Posterior vena cava (tissue), 2 donors: ENCODE data around the gene MICAL3. TPM values are rescaled to one million over a fixed set of nuclear protein-coding genes. Genes with fewer than 3 reads are reported as not detected.

ENCODE experiments used
- DNase-seq: peaks from one replicate; pipeline ENCODE4 v3.0.0-alpha.2; 2020; ENCODE audit warnings: low spot score
- intact Hi-C, 2 donors: fragments of 100-400 bp; cut with DNase I; formaldehyde crosslinking; loops; one replicate each; pipeline versions ENCODE4 v1.14.1 to v1.14.2; 2022 to 2023
- total RNA-seq, 2 donors: library from RNA; stranded (reverse); fragmentation: NEBNext Ultra II Directional; extraction: Animal tissue kit (Norgen Biotek cat#: 25700); gene quantifications; one replicate each; pipeline ENCODE4 v1.2.1, GENCODE V29; 2021
- donor health status: DM: yes; HTN: yes; CAD: no.
- donor health status: DM: yes; HTN: yes; CAD: no.

The MICAL3 gene
- total RNA-seq, 2 donors from 2014 or later = 106 to 114 TPM

GRCh38 chr22:17827466-17827865, 196.9 kb downstream of the MICAL3 start:
- intact Hi-C loops = no loop called here
- DNase-seq = no peak

GRCh38 chr22:17825876-17826550, 198.3 kb downstream of the MICAL3 start:
- no peak for DNase-seq
- intact Hi-C loops = no loop called here

DNA sequence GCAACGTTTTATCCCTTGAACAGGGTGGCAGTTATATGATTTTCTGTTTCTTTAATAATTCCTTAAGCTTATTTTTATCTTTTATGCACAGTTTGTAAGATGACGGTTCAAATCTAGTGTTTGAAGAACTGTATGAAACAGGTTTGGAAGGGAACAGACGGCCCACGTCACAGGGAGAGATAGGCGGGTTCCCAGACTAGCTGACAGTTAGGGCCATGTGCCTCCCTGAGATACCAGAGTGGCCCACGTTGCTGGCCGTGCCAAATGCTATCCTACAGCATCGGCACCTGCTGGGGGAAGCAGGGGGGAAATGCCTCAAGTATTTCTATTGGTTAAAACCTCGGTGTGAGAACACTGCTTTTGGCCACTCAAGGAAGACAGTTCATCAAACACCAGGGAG, 199.9 kb downstream of the MICAL3 start:
- intact Hi-C loops = no loop called here

GRCh38 chr22:17823964-17824363, 200.4 kb downstream of the MICAL3 start:
- intact Hi-C loops = no loop called here
- DNase-seq = no peak

More for the DNA sequence above, 199.9 kb downstream of the MICAL3 start:
- DNase-seq = no peak

- intact Hi-C loops = no loop called here
- DNase-seq = no peak
Measured at GRCh38 chr22:17823226-17823625, 201.1 kb downstream of the MICAL3 start.

DNA sequence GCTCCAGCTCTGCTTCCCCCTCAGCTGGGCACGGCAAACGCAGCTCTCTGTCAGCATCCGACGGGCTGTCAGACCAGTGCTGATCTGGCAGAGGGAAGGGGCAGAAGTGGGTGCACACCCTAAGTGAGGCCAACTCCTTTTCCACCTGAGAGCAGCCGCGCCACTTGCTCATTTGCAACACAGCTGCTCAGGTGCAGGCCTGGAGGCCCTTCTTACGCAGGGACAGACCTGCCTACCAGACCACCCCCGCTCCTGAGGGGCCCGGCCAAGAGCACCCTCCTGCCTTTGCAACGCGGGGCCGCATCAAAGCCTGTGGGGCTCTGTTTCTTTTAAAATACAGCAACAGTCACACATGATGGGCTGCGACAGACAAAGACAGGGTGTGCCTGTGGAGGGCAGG, 202.3 kb downstream of the MICAL3 start:
- intact Hi-C loops = no loop called here
- DNase-seq = no peak

DNA sequence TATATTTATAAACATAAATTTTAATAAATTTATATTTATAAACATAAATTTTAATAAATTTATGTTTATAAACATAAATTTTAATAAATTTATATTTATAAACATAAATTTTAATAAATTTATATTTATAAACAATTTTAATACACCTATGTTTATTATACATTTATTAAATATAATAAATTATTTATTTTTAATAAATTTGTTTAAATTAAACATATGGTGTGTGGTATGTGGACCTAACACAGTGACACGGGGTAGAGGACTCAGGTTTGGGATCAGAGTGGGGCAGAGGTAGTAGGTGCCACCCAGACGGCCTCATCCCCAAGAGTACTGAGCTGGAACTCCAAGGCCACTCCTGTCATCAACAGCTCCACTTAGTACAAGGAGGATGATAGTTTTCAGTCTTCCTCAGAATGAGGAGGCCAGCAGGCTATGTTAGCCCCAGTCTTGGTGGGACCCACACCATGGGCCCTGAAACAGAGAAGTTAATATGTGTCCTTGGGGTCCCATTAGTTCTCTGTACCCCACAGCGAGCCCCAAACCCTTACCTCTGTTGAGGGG, 203.4 kb downstream of the MICAL3 start:
- no peak for DNase-seq
- intact Hi-C loops = no loop called here

- no peak for DNase-seq
- intact Hi-C loops = no loop called here
Measured at GRCh38 chr22:17818649-17819048, 205.7 kb downstream of the MICAL3 start.

- intact Hi-C loops = no loop called here
- DNase-seq = no peak
Measured at GRCh38 chr22:17818180-17818579, 206.2 kb downstream of the MICAL3 start.

DNA sequence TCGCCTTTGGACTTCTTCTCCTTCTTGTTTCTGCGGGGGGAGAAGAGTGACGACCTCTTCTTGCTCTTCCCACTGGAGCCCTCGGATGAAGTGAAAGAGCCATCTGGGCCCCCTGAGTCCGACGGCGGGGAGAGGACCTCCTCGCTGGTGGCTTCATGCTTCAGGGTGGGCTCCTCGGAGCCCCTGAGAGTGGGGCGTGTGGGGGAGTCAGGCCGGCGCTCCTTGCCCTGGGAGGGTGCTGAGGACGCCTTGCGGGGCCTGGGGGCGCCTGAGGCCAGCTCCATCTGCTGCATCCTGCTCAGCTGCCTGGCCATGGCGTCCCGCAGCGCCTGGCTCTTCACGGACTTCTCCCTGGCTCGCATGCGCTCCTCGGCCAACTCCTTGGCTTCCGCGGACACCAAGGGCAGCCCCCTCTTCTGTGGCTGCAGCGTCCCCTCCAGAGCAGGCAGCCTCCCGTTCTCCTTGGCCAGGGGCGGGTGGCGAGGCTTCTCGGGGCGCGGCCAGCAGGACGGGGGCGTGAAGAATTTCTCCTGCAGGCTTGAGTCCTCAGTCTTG, 206.8 kb downstream of the MICAL3 start:
- DNase-seq = no peak
- intact Hi-C loops = no loop called here

GRCh38 chr22:17817079-17817478, 207.3 kb downstream of the MICAL3 start:
- intact Hi-C loops = no loop called here
- no peak for DNase-seq

DNA sequence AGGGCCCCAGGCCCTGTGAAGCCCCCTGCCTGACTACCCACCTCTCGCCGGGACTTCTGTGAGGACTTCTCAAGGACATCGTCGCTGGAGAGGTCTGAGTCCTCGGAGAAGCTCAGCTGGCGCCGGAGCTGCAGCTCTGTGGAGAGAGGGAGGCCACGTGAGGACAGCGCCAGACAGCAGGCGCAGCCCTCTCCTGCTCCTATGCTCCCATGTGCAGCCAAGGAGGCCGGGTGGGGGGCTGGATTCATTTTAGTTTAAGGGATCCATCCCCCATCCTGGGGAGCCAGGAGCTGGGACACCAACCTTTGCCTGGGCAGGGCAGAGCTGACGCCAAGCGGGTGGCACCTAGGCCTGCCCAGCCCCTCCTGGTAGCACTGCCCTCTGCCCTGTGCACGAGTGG, 207.7 kb downstream of the MICAL3 start:
- intact Hi-C loops = no loop called here
- no peak for DNase-seq

GRCh38 chr22:17815703-17816254, 208.6 kb downstream of the MICAL3 start:
- intact Hi-C loops = no loop called here
- DNase-seq = no peak

DNA sequence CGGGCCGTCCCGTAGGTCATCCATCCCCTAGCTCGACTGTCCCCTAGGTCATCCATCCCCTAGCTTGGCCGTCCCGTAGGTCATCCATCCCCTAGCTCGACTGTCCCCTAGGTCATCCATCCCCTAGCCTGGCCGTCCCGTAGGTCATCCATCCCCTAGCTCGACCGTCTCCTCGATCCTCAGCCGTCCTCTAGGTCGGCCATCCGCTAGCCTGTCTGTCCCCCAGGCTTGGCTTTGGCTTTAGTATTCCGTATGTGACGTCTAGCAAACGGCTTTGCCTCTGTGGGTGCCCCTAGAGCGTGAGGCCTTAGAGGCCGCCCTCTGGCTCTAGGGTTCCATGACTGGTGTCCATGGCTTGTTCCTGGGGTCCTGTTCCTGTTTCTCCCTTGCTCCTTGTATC, 209.5 kb downstream of the MICAL3 start:
- no peak for DNase-seq
- intact Hi-C loops = no loop called here

- DNase-seq = no peak
- intact Hi-C loops = no loop called here
Measured at GRCh38 chr22:17814084-17814483, 210.3 kb downstream of the MICAL3 start.

- intact Hi-C loops = no loop called here
- DNase-seq = no peak
Measured at GRCh38 chr22:17811119-17811518, 213.2 kb downstream of the MICAL3 start.

DNA sequence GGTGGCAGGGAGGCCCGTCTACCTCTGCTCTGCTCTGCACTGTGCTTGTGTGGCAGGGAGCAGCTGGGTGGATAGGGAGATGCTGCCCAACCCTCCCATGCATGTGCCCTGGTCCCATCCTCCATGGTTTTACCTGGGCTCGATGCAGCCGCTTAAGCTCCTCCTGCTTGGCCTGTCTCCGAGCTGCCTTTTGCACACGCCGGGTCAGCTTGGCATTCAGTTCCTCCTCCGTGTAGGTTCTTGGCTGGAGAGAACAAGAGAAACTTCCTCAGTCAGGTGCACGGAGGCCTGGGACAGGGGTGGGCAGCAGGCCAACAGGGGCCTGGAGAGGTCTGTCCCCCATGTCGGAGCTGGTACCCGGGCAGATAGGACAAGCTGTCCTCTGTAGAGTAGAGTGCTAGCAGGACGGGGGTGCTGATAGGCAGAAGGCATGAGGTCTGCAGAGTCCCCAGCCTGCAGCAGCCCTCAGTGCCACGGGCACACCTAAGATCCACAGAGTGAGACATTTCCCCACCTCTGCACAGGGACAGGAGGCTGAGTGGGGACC, 213.7 kb downstream of the MICAL3 start:
- intact Hi-C loops = no loop called here

DNA sequence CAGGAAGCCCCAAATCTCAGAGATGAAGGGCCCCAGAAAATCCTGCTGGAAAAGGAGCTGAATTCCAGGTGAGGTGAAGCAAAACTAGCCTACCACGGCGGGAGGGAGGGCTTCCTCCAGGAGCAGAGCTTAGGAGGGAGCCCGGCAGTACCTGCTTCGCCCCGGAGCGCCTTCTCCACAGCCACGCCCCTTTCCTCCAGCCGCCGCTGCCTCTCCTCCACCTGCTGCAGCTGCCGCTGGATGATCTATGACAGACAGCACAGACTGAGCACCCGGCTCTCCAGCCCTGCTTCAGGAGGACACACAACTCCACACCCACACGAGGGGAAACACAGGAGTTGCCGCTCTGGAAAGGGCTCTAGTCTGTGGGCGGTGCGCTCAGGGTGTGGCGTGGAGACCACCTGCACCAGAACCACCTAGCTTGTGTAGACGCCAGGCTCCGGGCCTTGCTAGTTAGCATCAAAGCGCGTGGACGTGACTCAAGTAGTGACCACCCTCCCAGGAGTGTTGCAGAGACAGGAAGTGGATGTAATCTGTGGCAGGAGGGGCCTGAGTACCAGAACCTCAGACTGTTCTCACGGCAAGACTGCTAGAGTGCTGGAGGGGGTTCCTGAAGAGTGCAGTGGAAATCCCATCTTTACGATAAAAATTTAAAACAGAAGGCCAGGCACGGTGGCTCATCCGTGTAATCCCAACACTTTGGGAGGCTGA, 215.5 kb downstream of the MICAL3 start:
- DNase-seq = no peak
- intact Hi-C loops = no loop called here

More for the DNA sequence above, 213.7 kb downstream of the MICAL3 start:
- DNase-seq = no peak

DNA sequence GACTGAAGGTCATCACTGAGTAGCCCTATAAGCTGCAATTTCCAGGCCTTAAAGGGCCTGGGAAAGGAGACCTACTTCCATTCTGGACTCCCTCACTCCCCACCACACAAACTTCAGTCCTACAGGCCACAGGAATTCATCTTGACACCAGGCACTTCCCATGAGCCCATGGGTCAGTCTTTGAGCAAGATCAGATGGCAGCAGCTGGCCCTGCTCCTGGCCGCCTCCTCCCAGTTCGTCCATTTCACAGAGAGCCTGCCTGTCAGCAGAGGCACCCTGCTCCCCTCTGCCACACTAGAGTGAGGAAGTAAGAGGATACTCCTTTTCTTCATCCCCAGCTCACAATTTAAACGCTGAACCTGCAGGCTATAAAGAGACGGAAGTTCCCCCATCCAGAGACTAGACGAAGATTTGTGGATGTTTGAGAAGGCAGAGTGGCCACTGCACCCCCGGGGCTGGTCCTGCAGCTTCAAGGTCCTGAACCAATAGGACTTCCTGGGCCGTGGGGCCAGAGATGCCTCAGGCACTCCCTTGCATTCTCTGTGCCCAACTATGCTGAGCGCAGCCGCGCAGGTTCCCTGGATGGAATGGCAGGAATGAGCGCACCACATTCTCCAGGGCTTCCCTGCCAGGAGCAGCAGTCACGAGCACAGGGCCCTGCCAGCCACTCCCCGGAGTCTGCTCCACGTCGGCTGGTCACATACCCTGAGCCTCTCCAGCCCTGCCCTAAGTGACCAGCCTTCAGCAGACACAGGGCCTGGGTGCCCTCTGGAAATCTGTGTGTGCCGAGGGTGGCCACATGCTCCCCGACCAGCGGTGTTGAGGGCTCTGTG, 216.6 kb downstream of the MICAL3 start:
- no peak for DNase-seq
- intact Hi-C loops = no loop called here
